Breast epithelium (tissue), 4 donors: ENCODE measurements around the gene SLC25A17. TPM values are rescaled to one million over a fixed set of nuclear protein-coding genes. Genes with fewer than 3 reads are reported as not detected.
"Not testable (repeated sequence)": the region's sequence is repeated elsewhere in the genome, so short reads cannot be mapped to it uniquely, and the experiment has no call there.

ENCODE experiments used
- DNase-seq, 2 donors: peaks; one replicate each; pipeline ENCODE4 v3.0.0-alpha.2; 2019; ENCODE audit warnings: low spot score in 2 of 2
- H3K27ac ChIP-seq, 2 donors: fragments of 200-600 bp; sonication (generic) in 1 of 2; one replicate each; pipeline ENCODE4 v1.5.1; 2016 to 2019; ENCODE audit warnings: mild to moderate bottlenecking in 1 of 2
- H3K27me3 ChIP-seq, 2 donors: fragments of 200-600 bp; sonication (generic) in 1 of 2; one replicate each; pipeline versions ENCODE4 v1.5.1 to v1.6.0; 2017 to 2019; ENCODE audit warnings: control low read depth in 1 of 2, mild to moderate bottlenecking in 1 of 2
- H3K36me3 ChIP-seq: fragments of 200-600 bp; one replicate; pipeline ENCODE4 v1.5.1; 2019
- H3K4me1 ChIP-seq, 2 donors: fragments of 200-600 bp; sonication (generic); one replicate each; pipeline ENCODE4 v1.5.1; 2016 to 2019; ENCODE audit warnings: control low read depth in 1 of 2
- H3K4me3 ChIP-seq, 3 donors: fragments of 200-600 bp; sonication (generic); 1 replicate in 2 of 3; 2 replicates in 1 of 3; pipeline ENCODE4 v1.5.1; 2016 to 2019; ENCODE audit warnings: mild to moderate bottlenecking in 3 of 3, moderate library complexity in 2 of 3
- H3K9me3 ChIP-seq, 2 donors: fragments of 200-600 bp; sonication (generic) in 1 of 2; one replicate each; pipeline ENCODE4 v1.5.1; 2016 to 2019; ENCODE audit warnings: control low read depth in 1 of 2
- CTCF ChIP-seq, 3 donors: fragments of 450-650 bp; IDR thresholded peaks; one replicate each; pipeline ENCODE4 v1.5.1; 2016 to 2017; ENCODE audit warnings: antibody characterized with exemption in 3 of 3, mild to moderate bottlenecking in 3 of 3, moderate library complexity in 3 of 3
- POLR2A ChIP-seq: fragments of 450-650 bp; IDR thresholded peaks from one replicate; pipeline ENCODE4 v1.6.1; 2016; ENCODE audit warnings: antibody characterized with exemption, mild to moderate bottlenecking, moderate library complexity
- POLR2AphosphoS5 ChIP-seq, 3 donors: sonication (generic); formaldehyde crosslinking; IDR thresholded peaks; one replicate each; pipeline ENCODE4 v1.6.1; 2017; ENCODE audit warnings: antibody characterized with exemption in 3 of 3
- intact Hi-C: fragments of 100-400 bp; cut with DNase I; formaldehyde crosslinking; loops from one replicate; pipeline ENCODE4 v1.15.1; 2023; ENCODE audit warnings: low total_unique reads
- total RNA-seq, 3 donors: library from RNA; depleted of rRNA; stranded (reverse); fragments of >200 nt; gene quantifications; one replicate each; pipeline ENCODE4 v1.1.0, GENCODE V29; 2016

SLC25A17 gene
- total RNA-seq, 3 donors from 2014 or later: 18.1 to 23.3 (median 19.0) TPM

GRCh38 chr22:40791241-40791640 lies 27.9 kb downstream of the SLC25A17 start:
- no peak for DNase-seq
- no peak overlapping the region for H3K27ac ChIP-seq
- TF ChIP-seq POLR2AphosphoS5 (IDR thresholded peaks at IDR 0.05): no peak
- no peak for TF ChIP-seq CTCF (IDR thresholded peaks at IDR 0.05)
- no peak for TF ChIP-seq POLR2A
- H3K4me1 ChIP-seq: no peaks in the 10 kb centered on the region
- no peaks in the 10 kb centered on the region for H3K36me3 ChIP-seq
- no peaks in the 10 kb centered on the region for H3K9me3 ChIP-seq
- intact Hi-C loops: no loop called here
- no peaks in the 10 kb centered on the region for H3K27me3 ChIP-seq
- no peak overlapping the region for H3K4me3 ChIP-seq

- Histone ChIP-seq H3K9me3 (no peaks in the 10 kb centered on the region), H3K27me3 (no peaks in the 10 kb centered on the region), H3K27ac (no peak overlapping the region), H3K4me1 (no peaks in the 10 kb centered on the region), H3K36me3 (no peaks in the 10 kb centered on the region), H3K4me3 (no peak overlapping the region)
- no peak for DNase-seq
- TF ChIP-seq POLR2A (no peak), POLR2AphosphoS5 (IDR thresholded peaks at IDR 0.05) (no peak), CTCF (IDR thresholded peaks at IDR 0.05) (no peak)
- intact Hi-C loops: no loop called here
Observed at GRCh38 chr22:40789131-40789530, 30.0 kb downstream of the SLC25A17 start.

GRCh38 chr22:40782521-40782920 lies 36.6 kb downstream of the SLC25A17 start:
- Histone ChIP-seq H3K9me3 (no peaks in the 10 kb centered on the region), H3K27me3 (no peaks in the 10 kb centered on the region), H3K4me3 (no peak overlapping the region), H3K27ac (peak overlapping the region; percentile 70), H3K4me1 (no peaks in the 10 kb centered on the region), H3K36me3 (no peaks in the 10 kb centered on the region)
- DNase-seq: no peak
- intact Hi-C loops: no loop called here
- TF ChIP-seq POLR2A: no peak
- TF ChIP-seq CTCF (IDR thresholded peaks at IDR 0.05): no peak
- no peak for TF ChIP-seq POLR2AphosphoS5 (IDR thresholded peaks at IDR 0.05)

GRCh38 chr22:40781749-40782148 lies 37.4 kb downstream of the SLC25A17 start:
- H3K36me3 ChIP-seq, H3K4me1 ChIP-seq, H3K4me3 ChIP-seq, H3K27me3 ChIP-seq, H3K9me3 ChIP-seq, intact Hi-C loops, DNase-seq: not testable (repeated sequence)
- H3K27ac ChIP-seq: peak overlapping the region; percentile 2 to 70

GRCh38 chr22:40769761-40770160 lies 49.4 kb downstream of the SLC25A17 start:
- intact Hi-C loops: no loop called here

More at GRCh38 chr22:40769761-40770160, 49.4 kb downstream of the SLC25A17 start:
- no peak for DNase-seq
- no peak overlapping the region for H3K4me3 ChIP-seq
- no peaks in the 10 kb centered on the region for H3K27me3 ChIP-seq
- no peak overlapping the region for H3K27ac ChIP-seq
- TF ChIP-seq CTCF (IDR thresholded peaks at IDR 0.05): no peak
- no peak for TF ChIP-seq POLR2A
- no peak for TF ChIP-seq POLR2AphosphoS5 (IDR thresholded peaks at IDR 0.05)
- no peaks in the 10 kb centered on the region for H3K4me1 ChIP-seq
- no peaks in the 10 kb centered on the region for H3K36me3 ChIP-seq
- H3K9me3 ChIP-seq: no peaks in the 10 kb centered on the region
